K562 (cell line): ENCODE results near the gene WNT7A. TPM values are rescaled to one million over a fixed set of nuclear protein-coding genes. Genes with fewer than 3 reads are reported as not detected.
A peak's percentile ranks its signal among the peaks of the same experiment; 100 is the strongest.

ENCODE experiments used
- ATAC-seq: fragments of 200-7000 bp; cut with Tn5 transposase; 3 replicates; pipeline ENCODE4 v1.9.1; 2020; ENCODE audit warnings: moderate library complexity
- BruUV-seq: library from RNA; stranded (reverse); fragments of 400-500 nt; replicated peaks from 2 replicates; lab custom pipeline; 2021; lab: Mats Ljungman, UMichigan
- CTCF ChIA-PET: fragments of 300-600 bp; formaldehyde crosslinking; extraction: SDS; loops from one replicate; lab custom pipeline; 2021; ENCODE audit warnings: low intra/inter-chr PET ratio; lab: Yijun Ruan, JAX
- POLR2A ChIA-PET: fragments of 300-600, 350-650 bp; sonication (Branson Sonifier 250); formaldehyde crosslinking; extraction: SDS; loops from one replicate; lab custom pipeline; 2021; ENCODE audit warnings: antibody characterized with exemption, inconsistent platforms; lab: Yijun Ruan, JAX
- DNase-seq, 4 experiments: peaks; one replicate each; pipeline versions ENCODE4 v3.0.0 to v3.0.0-alpha.2; 2011 to 2018; ENCODE audit warnings: low spot score in 3 of 4, mixed read lengths in 3 of 4; ENCODE audit errors: extremely low read depth in 1 of 4
- FAIRE-seq: peaks from 2 replicates; lab custom pipeline; 2011; peaks lifted over from hg19 to GRCh38; lab: Jason Lieb, UNC
- H2AFZ ChIP-seq: 2 replicates; pipeline ENCODE4 v1.6.0; 2011; ENCODE audit warnings: low read depth, low read length, control low read depth, inconsistent platforms
- H3K27ac ChIP-seq: fragments of 200-600 bp; 3 replicates; pipeline ENCODE4 v1.8.0; 2011; ENCODE audit warnings: low read depth, mild to moderate bottlenecking, control low read depth, inconsistent platforms, low read length, moderate library complexity, mixed read lengths; ENCODE audit errors: extremely low read depth
- H3K27me3 ChIP-seq, 2 experiments: fragments of 300-600 bp in 1 of 2; 2 replicates in 1 of 2; 3 replicates in 1 of 2; pipeline versions ENCODE4 v1.6.0 to v1.8.0; 2011; ENCODE audit warnings: inconsistent platforms in 2 of 2, low read length in 2 of 2, mild to moderate bottlenecking in 1 of 2, mixed read lengths in 1 of 2, moderate library complexity in 1 of 2; ENCODE audit not compliant: control insufficient read depth in 2 of 2, insufficient read depth in 2 of 2
- H3K36me3 ChIP-seq: fragments of 300-600 bp; 3 replicates; pipeline ENCODE4 v1.8.0; 2011; ENCODE audit warnings: mild to moderate bottlenecking, low read length, inconsistent platforms; ENCODE audit not compliant: control insufficient read depth, insufficient read depth
- H3K4me1 ChIP-seq, 2 experiments: fragments of 200-600 bp in 1 of 2; replicated peaks in 1 of 2; 2 replicates in 1 of 2; 3 replicates in 1 of 2; pipeline versions ENCODE4 v1.5.1 to v1.8.0; 2011; ENCODE audit warnings: inconsistent platforms in 2 of 2, low read length in 2 of 2, mild to moderate bottlenecking in 1 of 2, mixed read lengths in 1 of 2, moderate library complexity in 1 of 2; ENCODE audit not compliant: control insufficient read depth in 2 of 2, insufficient read depth in 2 of 2
- H3K4me2 ChIP-seq: 2 replicates; pipeline ENCODE4 v1.6.1; 2011; ENCODE audit warnings: low read length, control low read depth, inconsistent platforms, mixed read lengths; ENCODE audit not compliant: insufficient read depth
- H3K4me3 ChIP-seq: fragments of 200-600 bp; sonication (generic), shearing (Covaris generic); 2 replicates; pipeline ENCODE4 v1.5.1; 2016; ENCODE audit warnings: control low read depth, inconsistent platforms
- H3K79me2 ChIP-seq: fragments of 200-600 bp; 3 replicates; pipeline ENCODE4 v1.8.0; 2011; ENCODE audit warnings: low read length, inconsistent platforms; ENCODE audit not compliant: control insufficient read depth, insufficient read depth
- H3K9ac ChIP-seq, 2 experiments: 2 replicates each; pipeline versions ENCODE4 v1.6.0 to v1.6.1; 2011; ENCODE audit warnings: low read depth in 2 of 2, low read length in 2 of 2, control low read depth in 1 of 2, inconsistent platforms in 1 of 2, mild to moderate bottlenecking in 1 of 2, mixed read lengths in 1 of 2; ENCODE audit not compliant: insufficient read depth in 1 of 2
- H3K9me1 ChIP-seq: one replicate; pipeline ENCODE4 v1.6.0; 2011; ENCODE audit warnings: inconsistent platforms, mild to moderate bottlenecking, low read length, moderate library complexity; ENCODE audit not compliant: control insufficient read depth, insufficient read depth
- H3K9me3 ChIP-seq: replicated peaks from 2 replicates; pipeline ENCODE4 v1.5.1; 2011; ENCODE audit warnings: low read depth, low read length, inconsistent platforms; ENCODE audit not compliant: control insufficient read depth, insufficient read depth
- H4K20me1 ChIP-seq: replicated peaks from 2 replicates; pipeline ENCODE4 v1.6.1; 2011; ENCODE audit warnings: low read length, inconsistent platforms, mixed read lengths; ENCODE audit not compliant: control insufficient read depth, insufficient read depth
- CREB3 ChIP-seq: fragments of 450-650 bp; conservative IDR thresholded peaks from 2 replicates; pipeline ENCODE4 v1.6.1; 2016; ENCODE audit warnings: missing genetic modification characterization, low read depth, mild to moderate bottlenecking, missing compliant biosample characterization, moderate library complexity
- DMBX1 ChIP-seq: fragments of 250-450 bp; sonication (Bioruptor Pico); IDR thresholded peaks from 2 replicates; pipeline ENCODE4 v1.8.0; 2022; ENCODE audit warnings: inconsistent platforms, mild to moderate bottlenecking, moderate library complexity, borderline replicate concordance
- ESRRB ChIP-seq: fragments of 250-450 bp; sonication (Bioruptor Pico); IDR thresholded peaks from 2 replicates; pipeline ENCODE4 v1.5.0; 2020; ENCODE audit warnings: mild to moderate bottlenecking, moderate library complexity, borderline replicate concordance
- HDAC8 ChIP-seq: fragments of 450-650 bp; IDR thresholded peaks from 2 replicates; pipeline ENCODE4 v1.6.1; 2016; ENCODE audit warnings: mild to moderate bottlenecking, missing genetic modification characterization, moderate library complexity, missing compliant biosample characterization
- ID3 ChIP-seq, 2 experiments: fragments of 250-450 bp in 1 of 2; fragments of 450-650 bp in 1 of 2; sonication (Bioruptor Pico) in 1 of 2; IDR thresholded peaks; 2 replicates each; pipeline versions ENCODE4 v1.6.1 to v1.8.0; 2016 to 2021; ENCODE audit warnings: mild to moderate bottlenecking in 2 of 2, moderate library complexity in 2 of 2, missing compliant biosample characterization in 1 of 2, missing genetic modification characterization in 1 of 2
- JUNB ChIP-seq: fragments of 450-650 bp; formaldehyde crosslinking; conservative IDR thresholded peaks from 2 replicates; pipeline ENCODE4 v1.4.0; 2020; ENCODE audit warnings: mild to moderate bottlenecking
- MCM7 ChIP-seq, 2 experiments: fragments of 450-650 bp; IDR thresholded peaks; 2 replicates each; pipeline ENCODE4 v1.6.1; 2016 to 2018
- NBN ChIP-seq: fragments of 450-650 bp; IDR thresholded peaks from 2 replicates; pipeline ENCODE4 v1.6.1; 2016; ENCODE audit warnings: low read depth, mild to moderate bottlenecking
- RBM14 ChIP-seq: fragments of 200-400 bp; formaldehyde crosslinking; IDR thresholded peaks from 2 replicates; pipeline ENCODE4 v1.6.1; 2018; ENCODE audit warnings: low read depth, mild to moderate bottlenecking, low read length, moderate library complexity, borderline replicate concordance; ENCODE audit not compliant: insufficient read depth
- ZKSCAN1 ChIP-seq: fragments of 150-350 bp; IDR thresholded peaks from 2 replicates; pipeline ENCODE4 v1.6.1; 2016; ENCODE audit warnings: low read depth, low read length
- ZNF449 ChIP-seq: fragments of 250-450 bp; sonication (Bioruptor Pico); IDR thresholded peaks from 2 replicates; pipeline ENCODE4 v1.8.0; 2022; ENCODE audit warnings: moderate library complexity, mild to moderate bottlenecking, inconsistent platforms
- WGBS: fragments of 100-300 bp; shearing (Covaris generic); methylation state at CpG from one replicate; pipeline ENCODE4 v1.1.6; 2016; ENCODE audit warnings: low coverage, mixed read lengths; ENCODE audit not compliant: insufficient coverage; ENCODE audit errors: missing lambda C conversion rate; 5-methylcytosine and 5-hydroxymethylcytosine counted together
- in situ Hi-C: fragments of 300-500 bp; cut with MboI; formaldehyde crosslinking; loops from 4 replicates; pipeline ENCODE4 v1.15.0; 2018; ENCODE audit warnings: inconsistent platforms, mixed read lengths
- intact Hi-C: fragments of 100-400 bp; cut with micrococcal nuclease; formaldehyde crosslinking; loops from 2 replicates; pipeline ENCODE4 v1.14.2; 2022
- polyA plus RNA-seq, 8 experiments: library from polyadenylated mRNA; depleted of rRNA in 4 of 8; stranded (reverse) in 5 of 8; unstranded in 3 of 8; fragments of >200 nt; fragmentation: Nextera tagmentation in 2 of 8; fragmentation: Illumina TruSeq in 1 of 8; extraction: Ambion mirVana in 2 of 8; extraction: Trizol in 1 of 8; gene quantifications; 2 replicates each; pipeline versions ENCODE4 v1.2.1 to v1.2.3, GENCODE V29; 2011 to 2014; ENCODE audit warnings: inconsistent platforms in 1 of 8, missing spikeins in 1 of 8
- total RNA-seq, 7 experiments: library from RNA; depleted of rRNA in 6 of 7; stranded (reverse); fragments of >200 nt in 6 of 7; fragmentation: Illumina TruSeq in 2 of 7; extraction: Trizol in 2 of 7; gene quantifications; 2 replicates each; pipeline versions ENCODE4 v1.2.1 to v1.2.3, GENCODE V29; 2011 to 2021; ENCODE audit warnings: low replicate concordance in 1 of 7
- TF ChIP-seq, protein P1 (sequence below): fragments of 150-350 bp; IDR thresholded peaks from 2 replicates; pipeline ENCODE4 v1.6.1; 2014; ENCODE audit warnings: low read depth, mild to moderate bottlenecking, low read length, borderline replicate concordance

The WNT7A gene
- total and polyA plus RNA-seq, 9 of the 15 experiments (the other 6 are each of a cell fraction or from before 2014, with no cell fraction given) = 0.03 TPM; not detected in 8

GRCh38 chr3:13865581-13865980 lies 14.3 kb downstream of the WNT7A start (continued):
- TF ChIP-seq DMBX1 (no peak), NBN (no peak), ID3 (CRISPR knock-in tag; IDR thresholded peaks at IDR 0.05) (no peak), ID3 (tag; IDR thresholded peaks at IDR 0.05) (no peak), JUNB (CRISPR knock-in tag) (no peak), ESRRB (CRISPR knock-in tag) (no peak), CREB3 (tag) (no peak), ZKSCAN1 (peak; percentile 67)

DNA sequence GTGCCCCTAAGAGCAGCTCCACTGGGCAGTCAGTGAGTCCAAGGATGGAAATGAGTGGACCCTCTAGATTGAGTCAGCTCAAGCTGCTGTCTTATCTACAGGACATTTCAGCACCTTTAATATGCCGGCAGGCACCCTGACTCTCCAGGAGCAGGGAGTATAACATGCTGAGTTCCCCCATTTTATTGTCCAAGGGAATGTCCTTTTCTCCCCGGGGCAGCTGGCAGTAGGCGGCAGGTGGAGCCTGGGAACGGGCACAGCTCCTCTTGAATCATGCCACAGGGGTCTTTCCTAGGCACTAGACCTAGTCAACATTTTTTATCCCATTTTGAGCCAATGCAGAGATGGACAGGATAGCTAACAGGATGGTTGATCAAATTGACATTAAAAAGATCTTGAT lies 14.8 kb downstream of the WNT7A start:
- Histone ChIP-seq H3K9ac (no peak overlapping the region), H3K9me3 (no peaks in the 10 kb centered on the region), H3K79me2 (no peaks in the 10 kb centered on the region), H3K4me2 (no peak overlapping the region), H2AFZ (no peak overlapping the region), H4K20me1 (no peaks in the 10 kb centered on the region; the same call in 1 of the 2 replicates), H3K9me1 (no peaks in the 10 kb centered on the region), H3K27me3 (peaks cover 16 to 60% of the 10 kb centered on the region in 2 experiments; a peak in 4 of 5 replicates), H3K4me3 (no peak overlapping the region), H3K27ac (no peak overlapping the region), H3K4me1 (no peaks in the 10 kb centered on the region), H3K36me3 (no peaks in the 10 kb centered on the region)
- TF ChIP-seq RBM14 = no peak
- TF ChIP-seq MCM7 (IDR thresholded peaks at IDR 0.05) = no peak
- no peak for TF ChIP-seq HDAC8
- no peak for TF ChIP-seq ZNF449 (CRISPR knock-in tag)
- TF ChIP-seq, protein P1, sequence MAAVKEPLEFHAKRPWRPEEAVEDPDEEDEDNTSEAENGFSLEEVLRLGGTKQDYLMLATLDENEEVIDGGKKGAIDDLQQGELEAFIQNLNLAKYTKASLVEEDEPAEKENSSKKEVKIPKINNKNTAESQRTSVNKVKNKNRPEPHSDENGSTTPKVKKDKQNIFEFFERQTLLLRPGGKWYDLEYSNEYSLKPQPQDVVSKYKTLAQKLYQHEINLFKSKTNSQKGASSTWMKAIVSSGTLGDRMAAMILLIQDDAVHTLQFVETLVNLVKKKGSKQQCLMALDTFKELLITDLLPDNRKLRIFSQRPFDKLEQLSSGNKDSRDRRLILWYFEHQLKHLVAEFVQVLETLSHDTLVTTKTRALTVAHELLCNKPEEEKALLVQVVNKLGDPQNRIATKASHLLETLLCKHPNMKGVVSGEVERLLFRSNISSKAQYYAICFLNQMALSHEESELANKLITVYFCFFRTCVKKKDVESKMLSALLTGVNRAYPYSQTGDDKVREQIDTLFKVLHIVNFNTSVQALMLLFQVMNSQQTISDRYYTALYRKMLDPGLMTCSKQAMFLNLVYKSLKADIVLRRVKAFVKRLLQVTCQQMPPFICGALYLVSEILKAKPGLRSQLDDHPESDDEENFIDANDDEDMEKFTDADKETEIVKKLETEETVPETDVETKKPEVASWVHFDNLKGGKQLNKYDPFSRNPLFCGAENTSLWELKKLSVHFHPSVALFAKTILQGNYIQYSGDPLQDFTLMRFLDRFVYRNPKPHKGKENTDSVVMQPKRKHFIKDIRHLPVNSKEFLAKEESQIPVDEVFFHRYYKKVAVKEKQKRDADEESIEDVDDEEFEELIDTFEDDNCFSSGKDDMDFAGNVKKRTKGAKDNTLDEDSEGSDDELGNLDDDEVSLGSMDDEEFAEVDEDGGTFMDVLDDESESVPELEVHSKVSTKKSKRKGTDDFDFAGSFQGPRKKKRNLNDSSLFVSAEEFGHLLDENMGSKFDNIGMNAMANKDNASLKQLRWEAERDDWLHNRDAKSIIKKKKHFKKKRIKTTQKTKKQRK = no peak
- intact Hi-C loops = no loop called here
- POLR2A ChIA-PET = interaction anchor here (0.6 kb wide), 1 partner anchor 64 kb away, joined by 3 read pairs; no protein-coding TSS in a partner anchor
- no TSS peak for BruUV-seq
- 4% methylated on average over 4 of the region's 4 CpGs for WGBS
- in situ Hi-C loops = no loop called here
- ATAC-seq (no peak), FAIRE-seq (no peak), DNase-seq (no peak)
- CTCF ChIA-PET = no interaction called here
